DOHH2 (cell line): ENCODE results near the gene CABLES1.

Experiments used
- H3F3A ChIP-seq: fragments of 200-600 bp; sonication (generic), shearing (Covaris generic); 2 replicates; pipeline ENCODE4 v1.6.0; 2016; ENCODE audit warnings: antibody characterized with exemption, mild to moderate bottlenecking; ENCODE audit not compliant: control insufficient read depth, insufficient read depth
- H3K27ac ChIP-seq: fragments of 200-600 bp; sonication (generic); 2 replicates; pipeline ENCODE4 v1.5.1; 2014; ENCODE audit warnings: low read depth, mild to moderate bottlenecking, low read length, moderate library complexity
- H3K27me3 ChIP-seq: fragments of 200-600 bp; sonication (generic); 2 replicates; pipeline ENCODE4 v1.6.1; 2014; ENCODE audit warnings: mild to moderate bottlenecking, low read length, mixed read lengths; ENCODE audit not compliant: control insufficient read depth
- H3K36me3 ChIP-seq: fragments of 200-600 bp; sonication (generic); 2 replicates; pipeline ENCODE4 v1.6.1; 2014; ENCODE audit warnings: mild to moderate bottlenecking, low read length, moderate library complexity, mixed read lengths; ENCODE audit not compliant: control insufficient read depth
- H3K4me1 ChIP-seq: fragments of 200-600 bp; sonication (generic); 2 replicates; pipeline ENCODE4 v1.6.1; 2014; ENCODE audit warnings: mild to moderate bottlenecking, low read length, mixed read lengths; ENCODE audit not compliant: control insufficient read depth
- H3K4me2 ChIP-seq: fragments of 200-600 bp; sonication (generic); 2 replicates; pipeline ENCODE4 v1.6.0; 2014; ENCODE audit warnings: mild to moderate bottlenecking, low read length, moderate library complexity
- H3K4me3 ChIP-seq: fragments of 200-600 bp; sonication (generic); 2 replicates; pipeline ENCODE4 v1.5.1; 2014; ENCODE audit warnings: mild to moderate bottlenecking, low read length, mixed read lengths
- H3K79me2 ChIP-seq: fragments of 200-600 bp; sonication (generic); 2 replicates; pipeline ENCODE4 v1.6.1; 2014; ENCODE audit warnings: mild to moderate bottlenecking, low read length, mixed read lengths; ENCODE audit not compliant: control insufficient read depth
- H3K9me2 ChIP-seq: fragments of 200-600 bp; sonication (generic); replicated peaks from 2 replicates; pipeline ENCODE4 v1.6.1; 2014; ENCODE audit warnings: mild to moderate bottlenecking, low read length, mixed read lengths; ENCODE audit not compliant: control insufficient read depth
- H3K9me3 ChIP-seq: fragments of 200-600 bp; sonication (generic); 2 replicates; pipeline ENCODE4 v1.6.1; 2014; ENCODE audit warnings: antibody characterized with exemption, low read length, mixed read lengths; ENCODE audit not compliant: control insufficient read depth, insufficient read depth
- H4K20me1 ChIP-seq: fragments of 200-600 bp; sonication (generic); 2 replicates; pipeline ENCODE4 v1.6.0; 2014; ENCODE audit warnings: low read depth, mild to moderate bottlenecking, antibody characterized with exemption, low read length, moderate library complexity; ENCODE audit not compliant: control insufficient read depth, insufficient read depth
- CTCF ChIP-seq: fragments of 200-600 bp; sonication (generic); IDR thresholded peaks from one replicate; pipeline ENCODE4 v1.5.1; 2014; ENCODE audit warnings: antibody characterized with exemption, mild to moderate bottlenecking, low read depth, low read length; ENCODE audit not compliant: poor library complexity, severe bottlenecking
- EZH2phosphoT487 ChIP-seq: fragments of 200-600 bp; sonication (generic); IDR thresholded peaks from 2 replicates; pipeline ENCODE4 v1.6.1; 2017; ENCODE audit warnings: borderline replicate concordance, mild to moderate bottlenecking, antibody characterized with exemption, low read length, moderate library complexity, mixed read lengths

The CABLES1 gene

GRCh38 chr18:23307567-23308295, 172.4 kb downstream of the CABLES1 start:
- H3K27ac ChIP-seq, result no peak overlapping the region
- H3K9me3 ChIP-seq, result no peaks in the 10 kb centered on the region
- H3K9me2 ChIP-seq, result no peaks in the 10 kb centered on the region
- H4K20me1 ChIP-seq, result no peaks in the 10 kb centered on the region
- TF ChIP-seq CTCF, result no peak
- no peak for TF ChIP-seq EZH2phosphoT487
- no peak overlapping the region for H3K4me3 ChIP-seq
- H3K4me1 ChIP-seq, result peaks cover 16% of the 10 kb centered on the region
- H3F3A ChIP-seq, result no peaks in the 10 kb centered on the region
- H3K36me3 ChIP-seq, result no peaks in the 10 kb centered on the region
- H3K27me3 ChIP-seq, result no peaks in the 10 kb centered on the region
- H3K79me2 ChIP-seq, result no peaks in the 10 kb centered on the region
- H3K4me2 ChIP-seq, result peak overlapping the region; percentile 8; the same call in 1 of the 2 replicates
